ENCODE data around the gene NFYC. TPM values are rescaled to one million over a fixed set of nuclear protein-coding genes. Genes with fewer than 3 reads are reported as not detected.
A peak's percentile ranks its signal among the peaks of the same experiment; 100 is the strongest.

NFYC gene
- total RNA-seq, 1 experiment from 2014 or later, result 46.5 TPM

GRCh38 chr1:40662864-40663263 lies 28.6 kb upstream of the NFYC start:
- ChIA-PET POLR2A (interaction anchor here (0.6 to 2.5 kb wide), 4 partner anchors 8 to 521 kb away, joined by 3 to 16 read pairs (median 5); partner anchors contain the start of genes CITED4 and NFYC), CTCF (interaction anchor here (1.3 to 3.0 kb wide), 4 partner anchors 28 to 131 kb away, joined by 4 to 16 read pairs (median 6); partner anchors contain the start of gene NFYC)
- H3K27ac Mint-ChIP-seq, result no peak overlapping the region; the same call in 1 of the 2 replicates

GRCh38 chr1:40663324-40664166 lies 28.0 kb upstream of the NFYC start:
- Mint-ChIP-seq H3K27ac (no peak overlapping the region), H3K4me1 (peaks cover 35% of the 10 kb centered on the region), H3K9me3 (no peaks in the 10 kb centered on the region), H3K27me3 (ENCODE audit: low read depth) (no peaks in the 10 kb centered on the region; the same call in 1 of the 2 replicates), H3K36me3 (no peaks in the 10 kb centered on the region), H3K4me3 (peak overlapping the region; percentile 43)
- peak; percentile 39 for DNase-seq (ENCODE audit: low spot score)
- no peak for TF ChIP-seq FOXJ3 (CRISPR knock-in tag; IDR thresholded peaks at IDR 0.05; ENCODE audit: borderline replicate concordance)
- TF ChIP-seq JAZF1 (CRISPR knock-in tag; IDR thresholded peaks at IDR 0.05), result no peak
- TF ChIP-seq ZNF263 (CRISPR knock-in tag; IDR thresholded peaks at IDR 0.05; ENCODE audit: low read depth), result no peak
- 0 out of 2 replicates have a peak, but pooled peaks have one; percentile 32 for TF ChIP-seq HMGXB4 (CRISPR knock-in tag; IDR thresholded peaks at IDR 0.05)
- no peak for TF ChIP-seq NFATC4 (CRISPR knock-in tag; IDR thresholded peaks at IDR 0.05)
- TF ChIP-seq KAT7 (CRISPR knock-in tag; IDR thresholded peaks at IDR 0.05; ENCODE audit: borderline replicate concordance), result no peak
- peak; percentile 10; the same call in 1 of the 2 replicates for TF ChIP-seq MAX (CRISPR knock-in tag; IDR thresholded peaks at IDR 0.05)
- TF ChIP-seq TCF7 (CRISPR knock-in tag; IDR thresholded peaks at IDR 0.05; ENCODE audit: low read depth), result no peak
- TF ChIP-seq STAT6 (CRISPR knock-in tag; conservative IDR thresholded peaks at IDR 0.05; ENCODE audit: low read depth), result no peak
- ChIA-PET POLR2A (interaction anchor here (0.6 to 2.5 kb wide), 5 partner anchors 9 to 522 kb away, joined by 3 to 16 read pairs (median 4); partner anchors contain the start of genes CITED4 and NFYC), CTCF (interaction anchor here (0.5 to 3.0 kb wide), 7 partner anchors 17 to 519 kb away, joined by 3 to 16 read pairs (median 6); partner anchors contain the start of gene NFYC)
- ATAC-seq, result no peak

More at GRCh38 chr1:40662864-40663263, 28.6 kb upstream of the NFYC start:
- Mint-ChIP-seq H3K4me1 (peaks cover 33% of the 10 kb centered on the region), H3K9me3 (no peaks in the 10 kb centered on the region), H3K27me3 (ENCODE audit: low read depth) (no peaks in the 10 kb centered on the region; the same call in 1 of the 2 replicates), H3K36me3 (no peaks in the 10 kb centered on the region), H3K4me3 (no peak overlapping the region)
- no peak for DNase-seq (ENCODE audit: low spot score)
- TF ChIP-seq E2F5 (CRISPR knock-in tag; IDR thresholded peaks at IDR 0.05), result no peak
- no peak for TF ChIP-seq ATF3 (CRISPR knock-in tag; conservative IDR thresholded peaks at IDR 0.05)
- TF ChIP-seq SOX15 (CRISPR knock-in tag; IDR thresholded peaks at IDR 0.05), result no peak
- TF ChIP-seq TEAD4 (CRISPR knock-in tag; IDR thresholded peaks at IDR 0.05), result no peak
- TF ChIP-seq SP1 (CRISPR knock-in tag; conservative IDR thresholded peaks at IDR 0.05), result no peak
- ATAC-seq, result no peak
